DMS 273 (cell line): ENCODE measurements around the gene CCDC182.

Source experiments
- DNase-seq: peaks from one replicate; lab custom pipeline; 2025; ENCODE audit not compliant: unreplicated experiment; lab: John Stamatoyannopoulos, UW

The CCDC182 gene

GRCh38 chr17:57701124-57701523, 44.0 kb downstream of the CCDC182 start:
- no peak for DNase-seq

GRCh38 chr17:57699751-57700219, 45.3 kb downstream of the CCDC182 start:
- DNase-seq: no peak

- no peak for DNase-seq
Measured at GRCh38 chr17:57697891-57698711, 47.0 kb downstream of the CCDC182 start.

- DNase-seq: no peak
Measured at GRCh38 chr17:57697197-57697596, 47.9 kb downstream of the CCDC182 start.

GRCh38 chr17:57696050-57696449, 49.0 kb downstream of the CCDC182 start:
- peak; percentile 16 for DNase-seq
